Measurements from ENCODE around the gene ATL2.
"Not testable (repeated sequence)": the region's sequence is repeated elsewhere in the genome, so short reads cannot be mapped to it uniquely, and the experiment has no call there.

ATL2 gene

GRCh38 chr2:38417745-38418689, 40.9 kb upstream of the ATL2 start:
- CTCF ChIA-PET = interaction anchor here (1.0 to 2.0 kb wide), 5 partner anchors 12 to 90 kb away, joined by 3 to 5 read pairs (median 3); no protein-coding TSS in a partner anchor
- no peak for TF ChIP-seq CTCF (IDR thresholded peaks at IDR 0.05; ENCODE audit: control extremely low read depth, extremely low read depth, low read depth, missing control alignments)
- DNase-seq (ENCODE audit: extremely low spot score) = no peak
- POLR2A ChIA-PET = no interaction called here

- CTCF ChIA-PET = interaction anchor here (1.4 kb wide), 1 partner anchor 9 kb away, joined by 4 read pairs; no protein-coding TSS in a partner anchor
- POLR2A ChIA-PET = no interaction called here
- DNase-seq (ENCODE audit: extremely low spot score) = no peak
- TF ChIP-seq CTCF (IDR thresholded peaks at IDR 0.05; ENCODE audit: control extremely low read depth, extremely low read depth, low read depth, missing control alignments) = no peak
Observed at GRCh38 chr2:38416296-38417036, 39.4 kb upstream of the ATL2 start.

GRCh38 chr2:38415728-38416291, 38.7 kb upstream of the ATL2 start:
- no peak for DNase-seq (ENCODE audit: extremely low spot score)
- CTCF ChIA-PET = interaction anchor here (1.4 kb wide), 1 partner anchor 9 kb away, joined by 4 read pairs; no protein-coding TSS in a partner anchor
- POLR2A ChIA-PET = no interaction called here
- TF ChIP-seq CTCF (IDR thresholded peaks at IDR 0.05; ENCODE audit: control extremely low read depth, extremely low read depth, low read depth, missing control alignments) = no peak

GRCh38 chr2:38415023-38415422, 38.0 kb upstream of the ATL2 start:
- TF ChIP-seq CTCF (IDR thresholded peaks at IDR 0.05; ENCODE audit: control extremely low read depth, extremely low read depth, low read depth, missing control alignments) = no peak
- CTCF ChIA-PET = no interaction called here
- POLR2A ChIA-PET = no interaction called here
- no peak for DNase-seq (ENCODE audit: extremely low spot score)

GRCh38 chr2:38412235-38412871, 35.3 kb upstream of the ATL2 start:
- POLR2A ChIA-PET; DNase-seq (ENCODE audit: extremely low spot score): not testable (repeated sequence)
- CTCF ChIA-PET = interaction anchor here (1.5 kb wide), 1 partner anchor 96 kb away, joined by 3 read pairs; no protein-coding TSS in a partner anchor

GRCh38 chr2:38409156-38410102, 32.4 kb upstream of the ATL2 start:
- DNase-seq (ENCODE audit: extremely low spot score) = peak; percentile 48
- CTCF ChIA-PET = no interaction called here
- no peak for TF ChIP-seq CTCF (IDR thresholded peaks at IDR 0.05; ENCODE audit: control extremely low read depth, extremely low read depth, low read depth, missing control alignments)
- POLR2A ChIA-PET = no interaction called here

Measured in GM10248 (cell line).